Prostate gland (tissue), 2 donors: ENCODE measurements around the gene LOC101059915.

Experiments used
- CTCF ChIP-seq, 4 experiments: fragments of 200-600 bp in 2 of 4; fragments of 450-650 bp in 2 of 4; sonication (generic) in 2 of 4; IDR thresholded peaks; 1 replicate in 3 of 4; 2 replicates in 1 of 4; pipeline ENCODE4 v1.5.1; 2016 to 2019; ENCODE audit warnings: antibody characterized with exemption in 4 of 4, mild to moderate bottlenecking in 2 of 4, moderate library complexity in 2 of 4
- POLR2AphosphoS5 ChIP-seq: sonication (generic); formaldehyde crosslinking; IDR thresholded peaks from one replicate; pipeline ENCODE4 v1.6.1; 2017; ENCODE audit warnings: antibody characterized with exemption

DNA sequence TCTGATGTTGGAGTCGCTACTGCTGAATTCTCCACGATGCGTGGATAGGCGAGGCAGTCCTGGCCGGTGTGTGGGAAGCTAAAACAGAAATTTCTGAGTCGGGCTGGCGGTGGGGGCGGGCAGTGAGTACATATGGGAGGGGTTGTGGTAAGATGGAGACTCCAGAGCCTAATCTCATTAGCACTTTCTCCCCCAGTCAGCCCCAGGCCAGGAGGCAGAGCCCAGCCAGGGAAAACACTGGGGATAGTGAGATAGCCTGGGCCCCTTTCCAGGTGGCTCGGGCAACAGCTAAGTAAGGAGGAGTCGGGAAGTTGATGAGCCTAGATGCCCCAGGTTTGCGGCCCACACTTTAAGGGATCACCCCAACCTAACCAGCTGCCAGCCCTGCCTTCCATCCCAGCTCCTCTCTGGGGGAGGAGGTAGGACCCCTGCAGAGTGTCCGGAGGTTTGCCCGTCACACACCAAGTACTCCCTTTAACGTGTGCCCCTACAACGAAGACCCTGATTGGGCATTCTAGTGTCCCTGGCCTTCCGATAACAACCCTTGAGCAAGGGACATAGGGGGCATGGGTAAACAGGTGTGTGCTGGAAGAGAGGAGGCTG lies 2.4 kb upstream of the LOC101059915 start:
- TF ChIP-seq CTCF (IDR thresholded peaks at IDR 0.05) (no peak), POLR2AphosphoS5 (no peak)
